ENCODE results near the gene LRP6. TPM values are rescaled to one million over a fixed set of nuclear protein-coding genes. Genes with fewer than 3 reads are reported as not detected.

The LRP6 gene
- total RNA-seq, 1 experiment from 2014 or later = 22.0 TPM

GRCh38 chr12:12180136-12180535 lies 86.7 kb downstream of the LRP6 start:
- no peak for DNase-seq (ENCODE audit: low read depth, low spot score)
- in situ Hi-C loops (cut with HindIII; ENCODE audit: low pct_unique_long_range_greater_than_20kb, low sequenced_read_pairs) = no loop called here
- CTCF ChIA-PET = no interaction called here
- H3K36me3 ChIP-seq (ENCODE audit: control insufficient read depth, insufficient read depth, low read length) = no peaks in the 10 kb centered on the region
- POLR2A ChIA-PET = no interaction called here
- intact Hi-C loops (cut with micrococcal nuclease; ENCODE audit: unreplicated experiment) = no loop called here
- no peaks in the 10 kb centered on the region for H3K27me3 ChIP-seq (ENCODE audit: control insufficient read depth, insufficient read depth, low read length)
- ATAC-seq = no peak
- no peak overlapping the region for H3K4me3 ChIP-seq (ENCODE audit: low read depth in 2 of 2, low read length in 2 of 2)
- no peaks in the 10 kb centered on the region for H3K9me3 ChIP-seq (ENCODE audit: control insufficient read depth, insufficient read depth, low read depth, low read length)
- no peak overlapping the region for H3K27ac ChIP-seq (ENCODE audit: low read length)
- H3K4me1 ChIP-seq (ENCODE audit: control insufficient read depth, insufficient read depth, low read length) = no peaks in the 10 kb centered on the region
- no TSS peak for BruUV-seq (replicated peaks)
- no peak for TF ChIP-seq SIN3A (IDR thresholded peaks at IDR 0.05; ENCODE audit: borderline replicate concordance, insufficient read depth, low read depth, low read length)
- TF ChIP-seq TCF7L2 (IDR thresholded peaks at IDR 0.05; ENCODE audit: low read depth, low read length) = no peak
- no peak for TF ChIP-seq POLR2AphosphoS5 (IDR thresholded peaks at IDR 0.05; ENCODE audit: low read depth, low read length)
- TF ChIP-seq REST (IDR thresholded peaks at IDR 0.05; ENCODE audit: insufficient read depth in 1 of 2, low read depth in 2 of 2, low read length in 1 of 2) = no peak
- TF ChIP-seq CTCF (IDR thresholded peaks at IDR 0.05) = no peak

DNA sequence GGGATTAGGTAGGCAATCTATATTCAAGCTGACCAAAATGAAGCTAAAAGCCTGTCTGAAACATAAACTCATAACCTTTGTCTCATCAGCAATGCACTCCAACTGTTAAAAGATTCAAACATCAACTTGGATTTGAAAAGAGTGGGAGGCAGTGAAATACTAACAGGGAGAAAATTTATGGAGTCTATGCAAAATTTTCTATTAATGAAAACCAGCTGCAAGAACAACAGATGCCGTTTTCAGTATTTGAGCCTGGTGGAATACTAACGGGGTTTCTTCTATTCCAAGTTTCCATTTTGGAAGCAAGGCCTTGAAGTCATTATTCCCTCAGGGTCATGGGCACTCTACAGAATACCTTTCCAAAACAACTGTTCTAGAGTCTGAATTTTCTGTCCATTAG lies 88.3 kb downstream of the LRP6 start:
- no TSS peak for BruUV-seq (replicated peaks)
- Histone ChIP-seq H3K4me3 (ENCODE audit: low read depth in 2 of 2, low read length in 2 of 2) (no peak overlapping the region), H3K27ac (ENCODE audit: low read length) (no peak overlapping the region), H3K36me3 (ENCODE audit: control insufficient read depth, insufficient read depth, low read length) (no peaks in the 10 kb centered on the region), H3K4me1 (ENCODE audit: control insufficient read depth, insufficient read depth, low read length) (no peaks in the 10 kb centered on the region), H3K9me3 (ENCODE audit: control insufficient read depth, insufficient read depth, low read depth, low read length) (no peaks in the 10 kb centered on the region), H3K27me3 (ENCODE audit: control insufficient read depth, insufficient read depth, low read length) (no peaks in the 10 kb centered on the region)
- ChIA-PET POLR2A (interaction anchor here (0.6 kb wide), 1 partner anchor 781 kb away, joined by 4 read pairs; no protein-coding TSS in a partner anchor), CTCF (no interaction called here)
- in situ Hi-C loops (cut with HindIII; ENCODE audit: low pct_unique_long_range_greater_than_20kb, low sequenced_read_pairs) = no loop called here
- intact Hi-C loops (cut with micrococcal nuclease; ENCODE audit: unreplicated experiment) = no loop called here
- DNase-seq (ENCODE audit: low read depth, low spot score) (no peak), ATAC-seq (no peak)
- TF ChIP-seq CTCF (IDR thresholded peaks at IDR 0.05) = no peak
- no peak for TF ChIP-seq SIN3A (IDR thresholded peaks at IDR 0.05; ENCODE audit: borderline replicate concordance, insufficient read depth, low read depth, low read length)

DNA sequence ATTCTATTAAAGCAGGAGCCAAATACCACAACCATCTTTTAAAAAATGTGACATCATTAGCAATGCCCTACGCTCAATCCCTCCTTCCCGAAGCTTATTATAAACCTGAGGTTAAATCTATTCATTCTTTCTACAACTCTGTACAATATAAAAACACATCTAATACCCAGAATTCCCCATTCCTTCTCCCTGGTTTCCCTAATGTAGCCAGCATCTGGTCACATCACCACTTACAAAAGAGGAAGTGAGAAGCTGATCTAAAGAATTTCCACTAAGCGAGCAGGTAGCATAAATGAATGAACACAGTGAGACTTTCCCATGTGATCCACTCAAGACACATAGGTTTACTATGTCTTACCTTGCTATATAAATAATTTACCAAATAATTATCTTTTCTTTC lies 90.4 kb downstream of the LRP6 start:
- Histone ChIP-seq H3K27ac (ENCODE audit: low read length) (no peak overlapping the region), H3K4me1 (ENCODE audit: control insufficient read depth, insufficient read depth, low read length) (no peaks in the 10 kb centered on the region), H3K27me3 (ENCODE audit: control insufficient read depth, insufficient read depth, low read length) (no peaks in the 10 kb centered on the region), H3K9me3 (ENCODE audit: control insufficient read depth, insufficient read depth, low read depth, low read length) (no peaks in the 10 kb centered on the region), H3K36me3 (ENCODE audit: control insufficient read depth, insufficient read depth, low read length) (no peaks in the 10 kb centered on the region), H3K4me3 (ENCODE audit: low read depth in 2 of 2, low read length in 2 of 2) (no peak overlapping the region)
- ATAC-seq = no peak
- no TSS peak for BruUV-seq (replicated peaks)
- DNase-seq (ENCODE audit: low read depth, low spot score) = no peak
- ChIA-PET POLR2A (no interaction called here), CTCF (no interaction called here)
- in situ Hi-C loops (cut with HindIII; ENCODE audit: low pct_unique_long_range_greater_than_20kb, low sequenced_read_pairs) (no loop called here), intact Hi-C loops (cut with micrococcal nuclease; ENCODE audit: unreplicated experiment) (no loop called here)
- TF ChIP-seq REST (IDR thresholded peaks at IDR 0.05; ENCODE audit: insufficient read depth in 1 of 2, low read depth in 2 of 2, low read length in 1 of 2) (no peak), CTCF (IDR thresholded peaks at IDR 0.05) (no peak), TCF7L2 (IDR thresholded peaks at IDR 0.05; ENCODE audit: low read depth, low read length) (no peak), POLR2AphosphoS5 (IDR thresholded peaks at IDR 0.05; ENCODE audit: low read depth, low read length) (no peak), SIN3A (IDR thresholded peaks at IDR 0.05; ENCODE audit: borderline replicate concordance, insufficient read depth, low read depth, low read length) (no peak)

Data from Panc1 (cell line).